ENCODE measurements around the gene CCDC12.

DNA sequence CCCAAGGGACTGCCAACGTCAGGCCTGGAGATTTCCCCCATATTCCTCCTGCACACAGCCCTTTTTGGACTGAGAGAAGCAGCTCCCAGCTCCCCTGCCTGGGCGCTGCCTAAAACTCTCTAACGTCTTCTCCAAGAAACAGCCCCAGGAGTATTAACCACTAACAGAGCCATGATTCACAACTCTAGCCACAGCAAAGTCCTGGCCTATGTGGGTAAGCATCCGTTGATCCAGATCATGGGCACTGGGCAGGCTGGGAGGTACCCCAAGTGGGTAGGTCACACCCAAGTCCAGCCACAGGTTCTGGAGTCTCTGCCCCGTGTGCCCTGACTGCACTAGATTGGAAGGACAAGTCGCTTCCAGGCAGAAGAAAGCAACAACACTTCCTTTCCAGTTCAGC lies 34.8 kb upstream of the CCDC12 start:
- TF ChIP-seq, protein P1, sequence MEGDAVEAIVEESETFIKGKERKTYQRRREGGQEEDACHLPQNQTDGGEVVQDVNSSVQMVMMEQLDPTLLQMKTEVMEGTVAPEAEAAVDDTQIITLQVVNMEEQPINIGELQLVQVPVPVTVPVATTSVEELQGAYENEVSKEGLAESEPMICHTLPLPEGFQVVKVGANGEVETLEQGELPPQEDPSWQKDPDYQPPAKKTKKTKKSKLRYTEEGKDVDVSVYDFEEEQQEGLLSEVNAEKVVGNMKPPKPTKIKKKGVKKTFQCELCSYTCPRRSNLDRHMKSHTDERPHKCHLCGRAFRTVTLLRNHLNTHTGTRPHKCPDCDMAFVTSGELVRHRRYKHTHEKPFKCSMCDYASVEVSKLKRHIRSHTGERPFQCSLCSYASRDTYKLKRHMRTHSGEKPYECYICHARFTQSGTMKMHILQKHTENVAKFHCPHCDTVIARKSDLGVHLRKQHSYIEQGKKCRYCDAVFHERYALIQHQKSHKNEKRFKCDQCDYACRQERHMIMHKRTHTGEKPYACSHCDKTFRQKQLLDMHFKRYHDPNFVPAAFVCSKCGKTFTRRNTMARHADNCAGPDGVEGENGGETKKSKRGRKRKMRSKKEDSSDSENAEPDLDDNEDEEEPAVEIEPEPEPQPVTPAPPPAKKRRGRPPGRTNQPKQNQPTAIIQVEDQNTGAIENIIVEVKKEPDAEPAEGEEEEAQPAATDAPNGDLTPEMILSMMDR (IDR thresholded peaks at IDR 0.05) = no peak
- no peak for TF ChIP-seq EZH2 (IDR thresholded peaks at IDR 0.05; ENCODE audit: borderline replicate concordance, insufficient read depth, low read depth, low read length, poor library complexity, severe bottlenecking)

Measured in B cell (primary cell).